GM18520 (cell line): ENCODE measurements around the gene CD72.

Experiments used
- ATAC-seq: cut with Tn5 transposase; IDR thresholded peaks from one replicate; pipeline ENCODE4 v1.9.1; 2021; ENCODE audit not compliant: unreplicated experiment

Gene CD72

GRCh38 chr9:35560625-35561337, 57.4 kb downstream of the CD72 start:
- no peak for ATAC-seq
